Measurements from ENCODE around the gene IFT27.

DNA sequence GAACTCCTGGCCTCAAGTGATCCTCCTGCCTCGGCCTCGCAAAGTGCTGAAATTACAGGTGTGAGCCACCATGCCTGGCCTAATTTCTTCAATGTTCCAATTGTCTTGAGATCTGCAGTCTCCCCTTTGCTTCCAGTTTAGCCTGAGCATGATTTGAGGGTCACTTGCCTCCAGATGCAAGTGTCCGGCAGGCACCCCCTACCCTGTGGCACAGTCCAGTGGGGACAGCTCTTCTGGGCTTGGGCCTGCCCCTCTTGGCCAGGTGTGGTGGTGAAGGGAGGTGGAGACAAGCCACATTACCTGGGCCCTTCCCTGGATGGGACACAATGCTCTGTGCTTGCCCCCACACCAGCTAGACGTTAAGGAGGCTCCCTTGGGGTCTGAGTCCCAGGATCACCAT is 51.1 kb downstream of the IFT27 start:
- TF ChIP-seq, protein P1, sequence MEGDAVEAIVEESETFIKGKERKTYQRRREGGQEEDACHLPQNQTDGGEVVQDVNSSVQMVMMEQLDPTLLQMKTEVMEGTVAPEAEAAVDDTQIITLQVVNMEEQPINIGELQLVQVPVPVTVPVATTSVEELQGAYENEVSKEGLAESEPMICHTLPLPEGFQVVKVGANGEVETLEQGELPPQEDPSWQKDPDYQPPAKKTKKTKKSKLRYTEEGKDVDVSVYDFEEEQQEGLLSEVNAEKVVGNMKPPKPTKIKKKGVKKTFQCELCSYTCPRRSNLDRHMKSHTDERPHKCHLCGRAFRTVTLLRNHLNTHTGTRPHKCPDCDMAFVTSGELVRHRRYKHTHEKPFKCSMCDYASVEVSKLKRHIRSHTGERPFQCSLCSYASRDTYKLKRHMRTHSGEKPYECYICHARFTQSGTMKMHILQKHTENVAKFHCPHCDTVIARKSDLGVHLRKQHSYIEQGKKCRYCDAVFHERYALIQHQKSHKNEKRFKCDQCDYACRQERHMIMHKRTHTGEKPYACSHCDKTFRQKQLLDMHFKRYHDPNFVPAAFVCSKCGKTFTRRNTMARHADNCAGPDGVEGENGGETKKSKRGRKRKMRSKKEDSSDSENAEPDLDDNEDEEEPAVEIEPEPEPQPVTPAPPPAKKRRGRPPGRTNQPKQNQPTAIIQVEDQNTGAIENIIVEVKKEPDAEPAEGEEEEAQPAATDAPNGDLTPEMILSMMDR (IDR thresholded peaks at IDR 0.05; ENCODE audit: low read depth, low read length, poor library complexity, severe bottlenecking), result no peak
- no peak for TF ChIP-seq EZH2phosphoT487 (IDR thresholded peaks at IDR 0.05; ENCODE audit: borderline replicate concordance, low read length)

Data from DOHH2 (cell line).